HepG2 (cell line): ENCODE results near the gene ZNF454. TPM values are rescaled to one million over a fixed set of nuclear protein-coding genes. Genes with fewer than 3 reads are reported as not detected.

Experiments used
- AGO2 ChIP-seq: fragments of 200-400 bp; formaldehyde crosslinking; optimal IDR thresholded peaks from 2 replicates; pipeline ENCODE3; 2017; ENCODE audit warnings: mild to moderate bottlenecking, low read depth, low read length, moderate library complexity
- HOXA5 ChIP-seq: sonication (generic); formaldehyde crosslinking; IDR thresholded peaks from 2 replicates; pipeline ENCODE4 v1.4.0; 2020; ENCODE audit warnings: missing genetic modification reagents
- IRF2 ChIP-seq: IDR thresholded peaks from 2 replicates; pipeline ENCODE4 v1.6.1; 2018; ENCODE audit warnings: missing genetic modification reagents, missing compliant biosample characterization
- MAFF ChIP-seq: IDR thresholded peaks from 2 replicates; pipeline ENCODE4 v1.6.1; 2011; ENCODE audit warnings: low read depth, low read length, improper control_type of control experiment
- NCOA2 ChIP-seq: sonication (generic); formaldehyde crosslinking; IDR thresholded peaks from 2 replicates; pipeline ENCODE4 v1.8.0; 2022; ENCODE audit warnings: inconsistent platforms
- NONO ChIP-seq, 2 experiments: fragments of 450-650 bp in 1 of 2; sonication (generic) in 1 of 2; formaldehyde crosslinking in 1 of 2; IDR thresholded peaks in 1 of 2; conservative IDR thresholded peaks in 1 of 2; 2 replicates each; pipeline versions ENCODE4 v1.6.1 to v1.8.0; 2017 to 2022; ENCODE audit warnings: mild to moderate bottlenecking in 1 of 2, missing genetic modification reagents in 1 of 2, moderate library complexity in 1 of 2
- SIN3B ChIP-seq: fragments of 150-350 bp; IDR thresholded peaks from 2 replicates; pipeline ENCODE4 v1.6.1; 2014; ENCODE audit warnings: low read length
- SMC3 ChIP-seq: IDR thresholded peaks from 2 replicates; pipeline ENCODE4 v1.6.1; 2011; ENCODE audit warnings: low read length, improper control_type of control experiment
- SP2 ChIP-seq: sonication (generic); formaldehyde crosslinking; IDR thresholded peaks from 2 replicates; pipeline ENCODE4 v1.5.1; 2020; ENCODE audit warnings: mild to moderate bottlenecking, missing genetic modification reagents
- ZFP1 ChIP-seq: IDR thresholded peaks from 2 replicates; pipeline ENCODE4 v1.6.1; 2016
- ZNF552 ChIP-seq: sonication (generic); formaldehyde crosslinking; IDR thresholded peaks from 2 replicates; pipeline ENCODE4 v1.9.0; 2022; ENCODE audit warnings: missing genetic modification reagents, mild to moderate bottlenecking, borderline replicate concordance
- ZNF563 ChIP-seq: sonication (generic); formaldehyde crosslinking; IDR thresholded peaks from 2 replicates; pipeline ENCODE4 v1.8.0; 2022; ENCODE audit warnings: mild to moderate bottlenecking, moderate library complexity, missing genetic modification reagents
- ZNF761 ChIP-seq: sonication (generic); formaldehyde crosslinking; conservative IDR thresholded peaks from 2 replicates; pipeline ENCODE4 v1.4.0; 2020; ENCODE audit warnings: mild to moderate bottlenecking, missing genetic modification reagents
- polyA plus RNA-seq, 8 experiments: library from polyadenylated mRNA; depleted of rRNA in 3 of 8; stranded (reverse) in 7 of 8; unstranded in 1 of 8; fragments of >200 nt; fragmentation: Illumina TruSeq in 4 of 8; extraction: Trizol in 4 of 8; gene quantifications; 2 replicates each; pipeline versions ENCODE4 v1.2.1 to v1.2.3, GENCODE V29; 2011 to 2016; ENCODE audit warnings: low read depth in 4 of 8, missing spikeins in 1 of 8, mixed read lengths in 1 of 8; ENCODE audit not compliant: insufficient read depth in 1 of 8
- total RNA-seq, 5 experiments: library from RNA; depleted of rRNA; stranded (reverse); fragments of >200 nt; fragmentation: Illumina TruSeq; extraction: Trizol; gene quantifications; 2 replicates each; pipeline ENCODE4 v1.2.3, GENCODE V29; 2016; ENCODE audit warnings: low read depth in 1 of 5
- TF ChIP-seq, protein P1 (sequence below): sonication (generic); formaldehyde crosslinking; IDR thresholded peaks from 2 replicates; pipeline ENCODE4 v1.8.0; 2022; ENCODE audit warnings: mild to moderate bottlenecking, missing genetic modification reagents
- TF ChIP-seq, protein P2 (sequence below): sonication (generic); formaldehyde crosslinking; IDR thresholded peaks from 2 replicates; pipeline ENCODE4 v1.4.0; 2020; ENCODE audit warnings: missing genetic modification reagents
- TF ChIP-seq, protein P3 (sequence below): sonication (generic); formaldehyde crosslinking; IDR thresholded peaks from 2 replicates; pipeline ENCODE4 v1.8.0; 2022; ENCODE audit warnings: mild to moderate bottlenecking, missing genetic modification reagents, moderate library complexity
- TF ChIP-seq, protein P4 (sequence below): sonication (generic); formaldehyde crosslinking; IDR thresholded peaks from 2 replicates; pipeline ENCODE4 v1.5.1; 2020; ENCODE audit warnings: mild to moderate bottlenecking, missing genetic modification reagents, moderate library complexity

Gene ZNF454
- total and polyA plus RNA-seq, 2 of the 13 experiments (the other 11 are each of a cell fraction or from before 2014, with no cell fraction given): 0.16 TPM; not detected in 1

DNA sequence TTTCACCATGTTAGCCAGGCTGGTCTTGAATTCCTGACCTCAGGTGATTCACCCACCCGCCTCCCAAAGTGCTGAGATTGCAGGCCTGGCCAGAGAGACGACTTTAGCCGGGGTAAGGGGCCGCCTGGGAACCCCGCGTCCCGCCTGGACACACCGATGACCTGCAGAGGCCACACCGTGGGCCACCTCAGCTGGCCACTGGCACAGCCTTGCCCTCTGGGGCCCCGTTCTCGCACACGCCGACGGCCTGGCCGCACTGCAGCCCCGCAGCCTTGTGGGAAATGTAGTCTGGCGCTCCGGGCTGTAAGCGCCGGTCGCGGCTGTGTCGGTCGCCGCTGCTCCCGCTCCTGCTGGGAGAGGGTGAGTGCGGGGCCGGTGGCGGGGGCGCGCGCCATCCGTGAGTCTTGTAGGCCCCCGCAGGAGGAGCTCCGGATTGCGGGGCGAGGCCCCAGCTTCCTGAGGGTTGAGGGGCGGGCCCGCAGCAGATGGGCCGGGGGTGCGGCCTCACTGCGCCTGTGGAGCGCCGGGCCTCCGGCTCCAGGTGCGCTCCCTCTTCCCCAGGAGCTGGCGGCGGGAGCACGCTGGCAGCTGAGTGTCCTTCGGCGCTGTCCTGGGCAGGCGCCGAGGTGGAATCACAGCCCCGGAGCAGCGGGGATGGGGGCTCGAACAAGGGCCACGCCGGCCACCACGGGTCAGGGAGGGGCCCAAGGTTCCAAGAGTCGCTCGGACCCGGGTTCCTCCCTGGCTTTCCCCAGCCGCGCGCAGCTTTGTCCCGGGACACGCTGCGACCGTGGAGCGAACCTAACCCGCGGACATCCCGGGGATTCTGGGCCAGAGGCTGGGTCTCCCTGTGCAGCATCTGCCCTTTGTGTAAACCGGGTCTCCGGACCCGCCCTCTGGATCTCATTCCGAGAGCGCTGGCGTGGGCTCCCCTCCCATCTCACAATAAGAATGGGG, 45.1 kb upstream of the ZNF454 start, which contains the start of gene ZFP2 (continued):
- TF ChIP-seq, protein P1, sequence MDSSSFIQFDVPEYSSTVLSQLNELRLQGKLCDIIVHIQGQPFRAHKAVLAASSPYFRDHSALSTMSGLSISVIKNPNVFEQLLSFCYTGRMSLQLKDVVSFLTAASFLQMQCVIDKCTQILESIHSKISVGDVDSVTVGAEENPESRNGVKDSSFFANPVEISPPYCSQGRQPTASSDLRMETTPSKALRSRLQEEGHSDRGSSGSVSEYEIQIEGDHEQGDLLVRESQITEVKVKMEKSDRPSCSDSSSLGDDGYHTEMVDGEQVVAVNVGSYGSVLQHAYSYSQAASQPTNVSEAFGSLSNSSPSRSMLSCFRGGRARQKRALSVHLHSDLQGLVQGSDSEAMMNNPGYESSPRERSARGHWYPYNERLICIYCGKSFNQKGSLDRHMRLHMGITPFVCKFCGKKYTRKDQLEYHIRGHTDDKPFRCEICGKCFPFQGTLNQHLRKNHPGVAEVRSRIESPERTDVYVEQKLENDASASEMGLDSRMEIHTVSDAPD: no peak
- TF ChIP-seq AGO2 (no peak), HOXA5 (CRISPR knock-in tag) (0 out of 2 replicates have a peak, but pooled peaks have one; percentile 25), ZNF552 (no peak), SMC3 (no peak), ZNF563 (CRISPR knock-in tag) (0 out of 2 replicates have a peak, but pooled peaks have one; percentile 28), ZFP1 (no peak), MAFF (no peak; the same call in 1 of the 2 replicates), NCOA2 (no peak), ZNF761 (CRISPR knock-in tag) (no peak), SIN3B (no peak), IRF2 (CRISPR knock-in tag) (no peak), SP2 (CRISPR knock-in tag) (no peak), NONO (IDR thresholded peaks at IDR 0.05) (no peak), NONO (CRISPR knock-in tag; conservative IDR thresholded peaks at IDR 0.05) (peak; percentile 62; the same call in 1 of the 2 replicates)
- TF ChIP-seq, protein P2, sequence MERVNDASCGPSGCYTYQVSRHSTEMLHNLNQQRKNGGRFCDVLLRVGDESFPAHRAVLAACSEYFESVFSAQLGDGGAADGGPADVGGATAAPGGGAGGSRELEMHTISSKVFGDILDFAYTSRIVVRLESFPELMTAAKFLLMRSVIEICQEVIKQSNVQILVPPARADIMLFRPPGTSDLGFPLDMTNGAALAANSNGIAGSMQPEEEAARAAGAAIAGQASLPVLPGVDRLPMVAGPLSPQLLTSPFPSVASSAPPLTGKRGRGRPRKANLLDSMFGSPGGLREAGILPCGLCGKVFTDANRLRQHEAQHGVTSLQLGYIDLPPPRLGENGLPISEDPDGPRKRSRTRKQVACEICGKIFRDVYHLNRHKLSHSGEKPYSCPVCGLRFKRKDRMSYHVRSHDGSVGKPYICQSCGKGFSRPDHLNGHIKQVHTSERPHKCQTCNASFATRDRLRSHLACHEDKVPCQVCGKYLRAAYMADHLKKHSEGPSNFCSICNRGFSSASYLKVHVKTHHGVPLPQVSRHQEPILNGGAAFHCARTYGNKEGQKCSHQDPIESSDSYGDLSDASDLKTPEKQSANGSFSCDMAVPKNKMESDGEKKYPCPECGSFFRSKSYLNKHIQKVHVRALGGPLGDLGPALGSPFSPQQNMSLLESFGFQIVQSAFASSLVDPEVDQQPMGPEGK (CRISPR knock-in tag): peak; percentile 18; the same call in 1 of the 2 replicates
- TF ChIP-seq, protein P3, sequence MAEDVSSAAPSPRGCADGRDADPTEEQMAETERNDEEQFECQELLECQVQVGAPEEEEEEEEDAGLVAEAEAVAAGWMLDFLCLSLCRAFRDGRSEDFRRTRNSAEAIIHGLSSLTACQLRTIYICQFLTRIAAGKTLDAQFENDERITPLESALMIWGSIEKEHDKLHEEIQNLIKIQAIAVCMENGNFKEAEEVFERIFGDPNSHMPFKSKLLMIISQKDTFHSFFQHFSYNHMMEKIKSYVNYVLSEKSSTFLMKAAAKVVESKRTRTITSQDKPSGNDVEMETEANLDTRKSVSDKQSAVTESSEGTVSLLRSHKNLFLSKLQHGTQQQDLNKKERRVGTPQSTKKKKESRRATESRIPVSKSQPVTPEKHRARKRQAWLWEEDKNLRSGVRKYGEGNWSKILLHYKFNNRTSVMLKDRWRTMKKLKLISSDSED: no peak
- TF ChIP-seq, protein P4, sequence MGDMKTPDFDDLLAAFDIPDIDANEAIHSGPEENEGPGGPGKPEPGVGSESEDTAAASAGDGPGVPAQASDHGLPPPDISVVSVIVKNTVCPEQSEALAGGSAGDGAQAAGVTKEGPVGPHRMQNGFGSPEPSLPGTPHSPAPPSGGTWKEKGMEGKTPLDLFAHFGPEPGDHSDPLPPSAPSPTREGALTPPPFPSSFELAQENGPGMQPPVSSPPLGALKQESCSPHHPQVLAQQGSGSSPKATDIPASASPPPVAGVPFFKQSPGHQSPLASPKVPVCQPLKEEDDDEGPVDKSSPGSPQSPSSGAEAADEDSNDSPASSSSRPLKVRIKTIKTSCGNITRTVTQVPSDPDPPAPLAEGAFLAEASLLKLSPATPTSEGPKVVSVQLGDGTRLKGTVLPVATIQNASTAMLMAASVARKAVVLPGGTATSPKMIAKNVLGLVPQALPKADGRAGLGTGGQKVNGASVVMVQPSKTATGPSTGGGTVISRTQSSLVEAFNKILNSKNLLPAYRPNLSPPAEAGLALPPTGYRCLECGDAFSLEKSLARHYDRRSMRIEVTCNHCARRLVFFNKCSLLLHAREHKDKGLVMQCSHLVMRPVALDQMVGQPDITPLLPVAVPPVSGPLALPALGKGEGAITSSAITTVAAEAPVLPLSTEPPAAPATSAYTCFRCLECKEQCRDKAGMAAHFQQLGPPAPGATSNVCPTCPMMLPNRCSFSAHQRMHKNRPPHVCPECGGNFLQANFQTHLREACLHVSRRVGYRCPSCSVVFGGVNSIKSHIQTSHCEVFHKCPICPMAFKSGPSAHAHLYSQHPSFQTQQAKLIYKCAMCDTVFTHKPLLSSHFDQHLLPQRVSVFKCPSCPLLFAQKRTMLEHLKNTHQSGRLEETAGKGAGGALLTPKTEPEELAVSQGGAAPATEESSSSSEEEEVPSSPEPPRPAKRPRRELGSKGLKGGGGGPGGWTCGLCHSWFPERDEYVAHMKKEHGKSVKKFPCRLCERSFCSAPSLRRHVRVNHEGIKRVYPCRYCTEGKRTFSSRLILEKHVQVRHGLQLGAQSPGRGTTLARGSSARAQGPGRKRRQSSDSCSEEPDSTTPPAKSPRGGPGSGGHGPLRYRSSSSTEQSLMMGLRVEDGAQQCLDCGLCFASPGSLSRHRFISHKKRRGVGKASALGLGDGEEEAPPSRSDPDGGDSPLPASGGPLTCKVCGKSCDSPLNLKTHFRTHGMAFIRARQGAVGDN (CRISPR knock-in tag): peak; percentile 74
